ENCODE measurements around the gene MYL4. TPM values are rescaled to one million over a fixed set of nuclear protein-coding genes. Genes with fewer than 3 reads are reported as not detected.

Gene MYL4
- total RNA-seq, 1 experiment from 2014 or later: not detected

DNA sequence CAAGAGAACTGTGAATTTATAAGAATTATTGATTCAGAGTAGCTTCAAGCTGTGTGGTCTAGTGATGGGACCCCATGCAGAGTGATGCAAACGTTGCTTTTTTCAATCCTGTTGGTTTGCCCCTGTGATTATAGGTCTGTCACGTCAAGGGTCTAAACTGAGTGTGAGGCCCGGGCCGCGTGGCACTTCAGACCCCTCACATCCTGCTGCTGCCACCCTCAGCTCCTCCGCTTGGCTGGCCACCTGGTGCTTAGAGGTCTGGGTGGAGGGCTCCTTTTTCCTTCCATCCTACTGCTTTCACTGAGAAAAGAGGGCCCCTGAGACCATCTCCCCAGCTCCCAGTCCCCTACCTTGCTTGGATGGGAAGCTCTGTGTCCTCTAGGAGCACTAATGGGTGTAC is 12.0 kb downstream of the MYL4 start:
- POLR2A ChIA-PET (ENCODE audit: low non-redundant PET): no interaction called here
- no TSS peak for BruUV-seq (replicated peaks)
- CTCF ChIA-PET: no interaction called here
- Histone ChIP-seq H3K27ac (ENCODE audit: low read depth, low read length, poor library complexity, severe bottlenecking) (no peak overlapping the region), H3K4me3 (ENCODE audit: low read depth, low read length, poor library complexity, severe bottlenecking) (no peak overlapping the region), H3K36me3 (ENCODE audit: insufficient read depth, low read length, poor library complexity, severe bottlenecking) (no peaks in the 10 kb centered on the region), H3K4me1 (ENCODE audit: insufficient read depth, low read length, poor library complexity, severe bottlenecking) (peaks cover 7% of the 10 kb centered on the region), H3K27me3 (replicated peaks; ENCODE audit: insufficient read depth, low read depth, low read length, poor library complexity) (no peaks in the 10 kb centered on the region), H3K9me3 (ENCODE audit: low read depth, low read length, poor library complexity, severe bottlenecking) (no peaks in the 10 kb centered on the region)
- intact Hi-C loops (cut with micrococcal nuclease; ENCODE audit: unreplicated experiment): no loop called here
- TF ChIP-seq, protein P1, sequence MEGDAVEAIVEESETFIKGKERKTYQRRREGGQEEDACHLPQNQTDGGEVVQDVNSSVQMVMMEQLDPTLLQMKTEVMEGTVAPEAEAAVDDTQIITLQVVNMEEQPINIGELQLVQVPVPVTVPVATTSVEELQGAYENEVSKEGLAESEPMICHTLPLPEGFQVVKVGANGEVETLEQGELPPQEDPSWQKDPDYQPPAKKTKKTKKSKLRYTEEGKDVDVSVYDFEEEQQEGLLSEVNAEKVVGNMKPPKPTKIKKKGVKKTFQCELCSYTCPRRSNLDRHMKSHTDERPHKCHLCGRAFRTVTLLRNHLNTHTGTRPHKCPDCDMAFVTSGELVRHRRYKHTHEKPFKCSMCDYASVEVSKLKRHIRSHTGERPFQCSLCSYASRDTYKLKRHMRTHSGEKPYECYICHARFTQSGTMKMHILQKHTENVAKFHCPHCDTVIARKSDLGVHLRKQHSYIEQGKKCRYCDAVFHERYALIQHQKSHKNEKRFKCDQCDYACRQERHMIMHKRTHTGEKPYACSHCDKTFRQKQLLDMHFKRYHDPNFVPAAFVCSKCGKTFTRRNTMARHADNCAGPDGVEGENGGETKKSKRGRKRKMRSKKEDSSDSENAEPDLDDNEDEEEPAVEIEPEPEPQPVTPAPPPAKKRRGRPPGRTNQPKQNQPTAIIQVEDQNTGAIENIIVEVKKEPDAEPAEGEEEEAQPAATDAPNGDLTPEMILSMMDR (conservative IDR thresholded peaks at IDR 0.05; ENCODE audit: low read depth, low read length): no peak
- no peak for TF ChIP-seq EZH2 (IDR thresholded peaks at IDR 0.05; ENCODE audit: borderline replicate concordance, low read depth, low read length, poor library complexity, severe bottlenecking)
- no peak for DNase-seq (ENCODE audit: low spot score)

GRCh38 chr17:47222047-47222446 is 12.9 kb downstream of the MYL4 start:
- Histone ChIP-seq H3K27ac (ENCODE audit: low read depth, low read length, poor library complexity, severe bottlenecking) (no peak overlapping the region), H3K4me3 (ENCODE audit: low read depth, low read length, poor library complexity, severe bottlenecking) (no peak overlapping the region), H3K36me3 (ENCODE audit: insufficient read depth, low read length, poor library complexity, severe bottlenecking) (no peaks in the 10 kb centered on the region), H3K4me1 (ENCODE audit: insufficient read depth, low read length, poor library complexity, severe bottlenecking) (peaks cover 7% of the 10 kb centered on the region), H3K9me3 (ENCODE audit: low read depth, low read length, poor library complexity, severe bottlenecking) (no peaks in the 10 kb centered on the region), H3K27me3 (replicated peaks; ENCODE audit: insufficient read depth, low read depth, low read length, poor library complexity) (no peaks in the 10 kb centered on the region)
- DNase-seq (ENCODE audit: low spot score): no peak
- ChIA-PET CTCF (no interaction called here), POLR2A (ENCODE audit: low non-redundant PET) (no interaction called here)
- intact Hi-C loops (cut with micrococcal nuclease; ENCODE audit: unreplicated experiment): no loop called here
- no TSS peak for BruUV-seq (replicated peaks)
- TF ChIP-seq, protein P1 (conservative IDR thresholded peaks at IDR 0.05; ENCODE audit: low read depth, low read length): no peak
- no peak for TF ChIP-seq EZH2 (IDR thresholded peaks at IDR 0.05; ENCODE audit: borderline replicate concordance, low read depth, low read length, poor library complexity, severe bottlenecking)

DNA sequence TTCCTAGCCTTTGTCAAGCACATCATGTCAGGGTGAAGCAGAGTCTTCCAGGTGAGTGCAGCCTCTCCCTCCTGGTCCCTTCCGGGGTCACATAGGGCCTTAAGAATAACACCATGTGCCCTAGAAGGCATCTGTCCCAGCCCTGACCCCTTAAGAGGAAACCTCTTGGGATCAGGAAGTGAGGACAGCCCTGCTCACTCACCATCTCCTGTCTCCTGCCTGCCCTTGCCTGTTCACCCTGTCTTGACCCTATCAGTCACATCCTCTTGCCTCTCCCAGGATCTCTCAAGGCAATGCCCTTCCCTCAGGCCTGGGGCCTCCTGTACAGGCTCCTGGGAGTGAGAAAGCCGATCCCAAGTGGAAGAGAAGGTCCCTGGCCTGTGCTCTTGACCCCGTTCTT is 13.9 kb downstream of the MYL4 start:
- Histone ChIP-seq H3K4me3 (ENCODE audit: low read depth, low read length, poor library complexity, severe bottlenecking) (no peak overlapping the region), H3K36me3 (ENCODE audit: insufficient read depth, low read length, poor library complexity, severe bottlenecking) (no peaks in the 10 kb centered on the region), H3K27ac (ENCODE audit: low read depth, low read length, poor library complexity, severe bottlenecking) (no peak overlapping the region), H3K9me3 (ENCODE audit: low read depth, low read length, poor library complexity, severe bottlenecking) (no peaks in the 10 kb centered on the region), H3K4me1 (ENCODE audit: insufficient read depth, low read length, poor library complexity, severe bottlenecking) (peaks cover 7% of the 10 kb centered on the region), H3K27me3 (replicated peaks; ENCODE audit: insufficient read depth, low read depth, low read length, poor library complexity) (no peaks in the 10 kb centered on the region)
- ChIA-PET POLR2A (ENCODE audit: low non-redundant PET) (no interaction called here), CTCF (no interaction called here)
- BruUV-seq (replicated peaks): no TSS peak
- no peak for DNase-seq (ENCODE audit: low spot score)
- no peak for TF ChIP-seq EZH2 (IDR thresholded peaks at IDR 0.05; ENCODE audit: borderline replicate concordance, low read depth, low read length, poor library complexity, severe bottlenecking)
- TF ChIP-seq, protein P1 (conservative IDR thresholded peaks at IDR 0.05; ENCODE audit: low read depth, low read length): no peak
- intact Hi-C loops (cut with micrococcal nuclease; ENCODE audit: unreplicated experiment): no loop called here

Data from A673 (cell line).